OCI-LY1 (cell line): ENCODE data around the gene UGT3A2.

ENCODE experiments used
- EZH2 ChIP-seq: fragments of 200-600 bp; sonication (generic), shearing (Covaris generic); IDR thresholded peaks from 2 replicates; pipeline ENCODE4 v1.8.0; 2017; ENCODE audit warnings: borderline replicate concordance, mixed run types, mild to moderate bottlenecking, antibody characterized with exemption, low read length, moderate library complexity, mixed read lengths
- TF ChIP-seq, protein P1 (sequence below): fragments of 200-600 bp; sonication (generic), shearing (Covaris generic); IDR thresholded peaks from 2 replicates; pipeline ENCODE4 v1.5.1; 2017; ENCODE audit warnings: mild to moderate bottlenecking, antibody characterized with exemption, low read length, moderate library complexity, mixed read lengths

DNA sequence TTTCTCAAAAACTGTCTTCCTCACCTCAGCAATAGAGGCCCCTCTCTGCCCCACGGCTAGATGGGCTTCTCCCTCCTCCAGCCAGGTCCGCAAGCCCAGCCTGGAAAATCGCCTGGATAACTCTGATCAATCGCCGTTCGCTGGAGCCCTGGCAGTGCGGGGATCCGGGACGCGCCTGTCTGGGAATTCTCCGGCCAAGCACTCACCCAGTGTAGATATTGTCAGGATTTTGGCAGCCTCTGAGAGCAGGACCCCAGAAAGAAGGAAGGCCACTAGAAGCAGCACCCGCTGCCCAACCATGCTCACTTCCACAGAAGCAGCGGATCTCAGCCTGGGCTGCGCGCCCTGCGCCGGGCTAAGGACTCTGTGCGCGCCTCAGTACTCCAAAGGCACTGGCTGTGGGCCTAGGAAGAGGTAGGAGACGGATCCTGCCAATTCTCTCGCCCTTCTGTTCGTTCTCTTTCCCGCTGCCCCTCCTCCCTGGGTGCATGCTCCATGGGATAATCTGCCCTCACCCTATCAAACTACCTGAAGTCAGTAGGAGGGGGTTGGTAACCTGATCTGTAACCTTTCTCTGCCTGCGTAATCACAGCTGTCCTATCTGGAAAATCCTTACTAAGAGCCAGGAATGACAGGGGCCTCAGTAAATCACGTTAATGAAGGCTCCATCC lies 75.6 kb downstream of the UGT3A2 start, which contains the start of gene UGT3A1:
- TF ChIP-seq, protein P1, sequence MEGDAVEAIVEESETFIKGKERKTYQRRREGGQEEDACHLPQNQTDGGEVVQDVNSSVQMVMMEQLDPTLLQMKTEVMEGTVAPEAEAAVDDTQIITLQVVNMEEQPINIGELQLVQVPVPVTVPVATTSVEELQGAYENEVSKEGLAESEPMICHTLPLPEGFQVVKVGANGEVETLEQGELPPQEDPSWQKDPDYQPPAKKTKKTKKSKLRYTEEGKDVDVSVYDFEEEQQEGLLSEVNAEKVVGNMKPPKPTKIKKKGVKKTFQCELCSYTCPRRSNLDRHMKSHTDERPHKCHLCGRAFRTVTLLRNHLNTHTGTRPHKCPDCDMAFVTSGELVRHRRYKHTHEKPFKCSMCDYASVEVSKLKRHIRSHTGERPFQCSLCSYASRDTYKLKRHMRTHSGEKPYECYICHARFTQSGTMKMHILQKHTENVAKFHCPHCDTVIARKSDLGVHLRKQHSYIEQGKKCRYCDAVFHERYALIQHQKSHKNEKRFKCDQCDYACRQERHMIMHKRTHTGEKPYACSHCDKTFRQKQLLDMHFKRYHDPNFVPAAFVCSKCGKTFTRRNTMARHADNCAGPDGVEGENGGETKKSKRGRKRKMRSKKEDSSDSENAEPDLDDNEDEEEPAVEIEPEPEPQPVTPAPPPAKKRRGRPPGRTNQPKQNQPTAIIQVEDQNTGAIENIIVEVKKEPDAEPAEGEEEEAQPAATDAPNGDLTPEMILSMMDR: no peak
- TF ChIP-seq EZH2: no peak
